CD14-positive monocyte (primary cell): Measurements from ENCODE around the gene IL15. TPM values are rescaled to one million over a fixed set of nuclear protein-coding genes. Genes with fewer than 3 reads are reported as not detected.

Experiments
- DNase-seq, 3 donors: peaks; one replicate each; pipeline ENCODE4 v3.0.0-alpha.2; 2011 to 2022
- H2AFZ ChIP-seq: 2 replicates; pipeline ENCODE4 v1.6.0; 2012; ENCODE audit warnings: mild to moderate bottlenecking, low read depth, low read length, inconsistent platforms; ENCODE audit not compliant: insufficient read depth, poor library complexity, severe bottlenecking
- H3K27ac ChIP-seq, 2 donors: 1 replicate in 1 of 2; 2 replicates in 1 of 2; pipeline ENCODE4 v1.5.1; 2012 to 2013; ENCODE audit warnings: low read length in 2 of 2, control low read depth in 1 of 2, inconsistent platforms in 1 of 2, low read depth in 1 of 2, mild to moderate bottlenecking in 1 of 2
- H3K27me3 ChIP-seq, 2 donors: one replicate each; pipeline versions ENCODE4 v1.6.0 to v1.6.1; 2011 to 2013; ENCODE audit warnings: low read length in 2 of 2; ENCODE audit not compliant: control insufficient read depth in 2 of 2, insufficient read depth in 2 of 2
- H3K36me3 ChIP-seq, 2 donors: replicated peaks in 1 of 2; 1 replicate in 1 of 2; 2 replicates in 1 of 2; pipeline versions ENCODE4 v1.5.1 to v1.6.1; 2012 to 2013; ENCODE audit warnings: low read length in 2 of 2, control low read depth in 1 of 2, inconsistent platforms in 1 of 2, mild to moderate bottlenecking in 1 of 2; ENCODE audit not compliant: insufficient read depth in 2 of 2, control insufficient read depth in 1 of 2
- H3K4me1 ChIP-seq, 2 donors: 1 replicate in 1 of 2; 2 replicates in 1 of 2; pipeline versions ENCODE4 v1.5.1 to v1.6.1; 2012 to 2013; ENCODE audit warnings: low read length in 2 of 2, control low read depth in 1 of 2, inconsistent platforms in 1 of 2, mild to moderate bottlenecking in 1 of 2, moderate library complexity in 1 of 2; ENCODE audit not compliant: insufficient read depth in 2 of 2, control insufficient read depth in 1 of 2
- H3K4me2 ChIP-seq: replicated peaks from 2 replicates; pipeline ENCODE3; 2012; ENCODE audit warnings: low read length, moderate library complexity, mild to moderate bottlenecking; ENCODE audit not compliant: poor library complexity, severe bottlenecking; ENCODE audit errors: extremely low read depth
- H3K4me3 ChIP-seq, 3 experiments: fragments of 200-600 bp in 1 of 3; sonication (generic) in 1 of 3; replicated peaks in 1 of 3; 1 replicate in 2 of 3; 2 replicates in 1 of 3; pipeline ENCODE4 v1.5.1; 2011 to 2013; ENCODE audit warnings: low read length in 3 of 3, mild to moderate bottlenecking in 3 of 3, control low read depth in 2 of 3, low read depth in 2 of 3, inconsistent platforms in 1 of 3, moderate library complexity in 1 of 3
- H3K79me2 ChIP-seq: 2 replicates; pipeline ENCODE4 v1.6.0; 2012; ENCODE audit warnings: mild to moderate bottlenecking, control low read depth, inconsistent platforms, low read length, moderate library complexity; ENCODE audit not compliant: insufficient read depth
- H3K9ac ChIP-seq: 2 replicates; pipeline ENCODE4 v1.6.0; 2017; ENCODE audit warnings: low read length, mild to moderate bottlenecking; ENCODE audit not compliant: insufficient read depth, poor library complexity, severe bottlenecking
- H3K9me3 ChIP-seq, 2 donors: replicated peaks in 1 of 2; 1 replicate in 1 of 2; 2 replicates in 1 of 2; pipeline versions ENCODE4 v1.5.1 to v1.6.1; 2012 to 2013; ENCODE audit warnings: low read length in 2 of 2, control low read depth in 1 of 2; ENCODE audit not compliant: control insufficient read depth in 1 of 2, insufficient read depth in 1 of 2
- H4K20me1 ChIP-seq: 2 replicates; pipeline ENCODE4 v1.6.0; 2012; ENCODE audit warnings: mild to moderate bottlenecking, low read length, control low read depth, moderate library complexity; ENCODE audit not compliant: insufficient read depth
- H3K27ac Mint-ChIP-seq, 7 donors: one replicate each; pipeline ENCODE4 v1.8.0; 2020; ENCODE audit warnings: mild to moderate bottlenecking in 7 of 7, mixed read lengths in 7 of 7, moderate library complexity in 6 of 7, inconsistent platforms in 2 of 7
- H3K27me3 Mint-ChIP-seq, 3 donors: one replicate each; pipeline ENCODE4 v1.8.0; 2021 to 2022; ENCODE audit warnings: low read depth in 3 of 3, mild to moderate bottlenecking in 3 of 3, mixed read lengths in 3 of 3, moderate library complexity in 3 of 3, inconsistent platforms in 1 of 3
- H3K36me3 Mint-ChIP-seq, 2 donors: one replicate each; pipeline ENCODE4 v1.8.0; 2020; ENCODE audit warnings: mixed read lengths in 2 of 2, inconsistent platforms in 1 of 2, mild to moderate bottlenecking in 1 of 2
- H3K4me1 Mint-ChIP-seq: one replicate; pipeline ENCODE4 v1.8.0; 2020; ENCODE audit warnings: mild to moderate bottlenecking, mixed read lengths
- H3K4me3 Mint-ChIP-seq, 2 donors: one replicate each; pipeline ENCODE4 v1.8.0; 2020; ENCODE audit warnings: mild to moderate bottlenecking in 2 of 2, mixed read lengths in 2 of 2, moderate library complexity in 1 of 2
- H3K9me3 Mint-ChIP-seq, 7 donors: one replicate each; pipeline ENCODE4 v1.8.0; 2020 to 2022; ENCODE audit warnings: mixed read lengths in 7 of 7, mild to moderate bottlenecking in 6 of 7, moderate library complexity in 6 of 7, inconsistent platforms in 2 of 7
- CTCF ChIP-seq: fragments of 200-600 bp; IDR thresholded peaks from one replicate; pipeline ENCODE4 v1.8.0; 2022; ENCODE audit warnings: antibody characterized with exemption, mild to moderate bottlenecking
- WGBS: methylation state at CpG from one replicate; pipeline ENCODE4 v1.1.5; 2013; ENCODE audit warnings: missing lambda C conversion rate; ENCODE audit not compliant: insufficient coverage; 5-methylcytosine and 5-hydroxymethylcytosine counted together
- intact Hi-C, 2 donors: fragments of 100-400 bp; cut with micrococcal nuclease; formaldehyde crosslinking; loops; one replicate each; pipeline versions ENCODE4 v1.15.0 to v1.15.1; 2023
- polyA plus RNA-seq, 3 donors: library from polyadenylated mRNA; depleted of rRNA in 1 of 3; unstranded in 2 of 3; stranded (reverse) in 1 of 3; fragments of 300-500 nt in 2 of 3; fragments of >200 nt in 1 of 3; fragmentation: Illumina TruSeq in 2 of 3; gene quantifications; 1 replicate in 2 of 3; 2 replicates in 1 of 3; pipeline ENCODE4 v1.2.3, GENCODE V29; 2012 to 2021

Gene IL15
- polyA plus RNA-seq, 3 donors, result 22.1 to 34.3 (median 25.7) TPM

- no peak for TF ChIP-seq CTCF
- Histone ChIP-seq H3K79me2 (no peaks in the 10 kb centered on the region), H3K4me1 (peaks cover 0 to 3% of the 10 kb centered on the region in 2 donors), H3K9ac (no peak overlapping the region), H3K27ac (no peak overlapping the region), H4K20me1 (peaks cover 63% of the 10 kb centered on the region), H3K27me3 (no peaks in the 10 kb centered on the region), H3K9me3 (no peaks in the 10 kb centered on the region), H3K4me3 (no peak overlapping the region), H3K36me3 (no peaks in the 10 kb centered on the region), H2AFZ (no peak overlapping the region), H3K4me2 (no peak overlapping the region)
- WGBS, result no CpG with 5 or more reads among the region's 3 CpGs
- H3K9me3 Mint-ChIP-seq, result peaks cover 0 to 2% (median 0%) of the 10 kb centered on the region in 7 donors
- no peak for DNase-seq
- H3K27ac Mint-ChIP-seq, result no peak overlapping the region
- H3K36me3 Mint-ChIP-seq, result peaks cover 3 to 6% of the 10 kb centered on the region in 2 donors
- H3K4me3 Mint-ChIP-seq, result no peak overlapping the region
- peaks cover 0 to 1% (median 0%) of the 10 kb centered on the region in 3 donors for H3K27me3 Mint-ChIP-seq
- peaks cover 10% of the 10 kb centered on the region for H3K4me1 Mint-ChIP-seq
- intact Hi-C loops, result no loop called here
Measured at GRCh38 chr4:141656031-141656430, 19.6 kb downstream of the IL15 start.

GRCh38 chr4:141657550-141658250 is 21.3 kb downstream of the IL15 start:
- peaks cover 0 to 1% (median 0%) of the 10 kb centered on the region in 3 donors for H3K27me3 Mint-ChIP-seq
- TF ChIP-seq CTCF, result no peak

More at GRCh38 chr4:141657550-141658250, 21.3 kb downstream of the IL15 start:
- Mint-ChIP-seq H3K36me3 (peaks cover 3 to 9% of the 10 kb centered on the region in 2 donors), H3K27ac (peak overlapping the region in 4 of 7 donors; percentile 3 to 78 (median 61)), H3K4me1 (peaks cover 8% of the 10 kb centered on the region), H3K9me3 (peaks cover 0 to 6% (median 2%) of the 10 kb centered on the region in 7 donors), H3K4me3 (no peak overlapping the region)
- Histone ChIP-seq H3K36me3 (no peaks in the 10 kb centered on the region), H3K4me3 (no peak overlapping the region), H2AFZ (no peak overlapping the region), H3K4me1 (peaks cover 0 to 3% of the 10 kb centered on the region in 2 donors), H3K79me2 (no peaks in the 10 kb centered on the region), H3K9me3 (peaks cover 0 to 3% of the 10 kb centered on the region in 2 donors), H4K20me1 (peaks cover 55% of the 10 kb centered on the region), H3K27ac (no peak overlapping the region), H3K9ac (no peak overlapping the region), H3K4me2 (no peak overlapping the region), H3K27me3 (no peaks in the 10 kb centered on the region)
- intact Hi-C loops, result no loop called here
- peak; percentile 25 to 55 (median 29) for DNase-seq
- WGBS, result no CpG with 5 or more reads among the region's 5 CpGs
